ENCODE results near the gene ANAPC15.
"Not testable (repeated sequence)": the region's sequence is repeated elsewhere in the genome, so short reads cannot be mapped to it uniquely, and the experiment has no call there.

The ANAPC15 gene

DNA sequence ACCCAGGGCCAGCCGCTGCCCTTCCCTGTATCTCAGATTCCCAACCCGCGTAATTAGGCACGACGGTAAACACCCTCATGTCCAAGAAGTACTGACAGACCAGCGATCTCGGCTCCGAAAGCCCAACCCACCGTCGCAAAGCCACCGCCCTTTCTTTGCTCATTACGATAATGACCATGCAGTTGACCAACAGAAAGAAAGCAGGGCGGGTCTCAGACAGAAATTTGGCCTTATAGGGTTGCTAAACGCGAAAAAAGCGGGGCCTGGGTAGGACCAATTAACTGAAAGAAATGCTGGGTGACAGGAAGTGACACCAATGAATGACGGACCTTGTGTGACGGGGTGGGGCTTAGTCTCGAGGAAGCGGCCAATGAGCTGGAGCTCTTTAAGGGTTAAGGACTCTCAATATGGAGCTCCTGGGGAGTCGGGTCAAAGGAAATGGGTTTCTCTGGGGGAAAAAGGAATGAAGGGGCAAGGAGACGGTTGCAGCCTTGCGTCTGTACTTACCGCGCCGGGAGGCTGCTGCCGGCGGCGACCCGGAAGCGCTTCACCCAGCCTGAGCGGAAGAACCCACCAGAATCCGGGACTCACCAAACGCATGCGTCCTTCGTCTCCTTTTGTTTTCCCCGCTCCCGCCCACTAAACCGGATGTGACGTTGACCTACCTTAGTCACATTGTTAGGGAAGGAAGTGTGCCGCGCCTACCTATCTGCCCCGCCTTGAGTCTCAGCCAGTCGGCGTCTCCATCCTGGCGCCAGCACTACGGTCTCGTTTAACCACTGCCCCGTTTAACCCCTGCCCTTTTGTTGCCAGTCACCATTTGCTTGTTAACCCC, at the start of gene ANAPC15:
Gene ANAPC15 (minus strand): TSS at position 553 of the 835 bp plus-strand sequence. CDS start 1,419 bp downstream, outside the sequence.
- DNase-seq: peak; percentile 100

DNA sequence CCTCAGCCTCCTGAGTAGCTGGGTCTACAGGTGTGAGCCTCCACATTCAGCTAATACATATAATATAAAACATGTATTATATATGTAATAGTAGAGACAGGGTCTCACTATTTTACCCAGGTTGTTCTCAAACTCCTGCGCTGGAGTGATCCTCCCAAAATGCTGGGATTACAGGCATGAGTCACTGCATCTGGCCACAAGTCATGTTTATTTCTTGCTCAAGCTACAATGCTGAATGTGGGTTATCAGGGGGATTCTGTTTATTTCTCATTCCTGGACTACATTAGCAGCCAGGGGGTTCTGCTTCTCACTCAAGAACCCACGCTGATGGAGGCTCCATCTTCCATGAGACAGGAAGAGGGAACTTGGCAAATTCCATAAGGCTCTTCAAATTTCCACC, 47.8 kb upstream of the ANAPC15 start:
- no peak for DNase-seq

DNA sequence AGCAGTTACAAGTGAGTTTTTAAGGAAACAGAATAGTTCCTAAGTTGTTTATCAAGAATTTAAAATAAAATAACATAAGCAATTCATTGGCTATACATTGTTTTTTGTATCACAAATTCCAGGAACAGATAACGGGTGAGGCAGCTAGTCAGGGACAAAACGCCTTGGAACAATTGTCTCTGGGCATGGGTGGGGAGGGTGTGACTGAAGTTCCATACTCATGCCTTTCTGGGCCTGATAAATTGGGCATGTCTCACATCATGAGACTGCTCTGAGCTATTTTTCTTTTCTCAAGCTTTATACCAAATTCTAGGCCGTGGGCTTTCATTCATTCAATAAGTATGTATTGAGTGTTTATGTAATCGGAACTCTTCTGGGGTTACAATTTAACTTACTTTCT, 44.6 kb upstream of the ANAPC15 start:
- DNase-seq: no peak

DNA sequence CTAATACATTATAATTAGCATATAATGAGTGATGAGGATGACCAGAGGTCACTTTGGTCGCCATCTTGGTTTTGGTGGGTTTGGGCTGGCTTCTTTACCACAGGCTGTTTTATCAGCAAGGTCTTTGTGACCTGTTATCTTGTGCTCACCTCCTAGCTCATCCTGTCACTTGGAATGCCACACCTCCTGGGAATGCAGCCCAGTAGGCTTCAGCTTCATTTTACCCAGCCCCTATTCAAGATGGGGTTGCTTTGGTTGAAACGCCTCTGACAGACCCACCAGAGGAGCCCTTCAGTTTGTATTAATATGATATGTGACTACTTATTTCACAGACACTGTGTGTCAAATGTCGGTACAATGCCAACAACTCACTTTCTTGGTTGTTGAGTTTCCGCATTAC, 43.3 kb upstream of the ANAPC15 start:
- no peak for DNase-seq

DNA sequence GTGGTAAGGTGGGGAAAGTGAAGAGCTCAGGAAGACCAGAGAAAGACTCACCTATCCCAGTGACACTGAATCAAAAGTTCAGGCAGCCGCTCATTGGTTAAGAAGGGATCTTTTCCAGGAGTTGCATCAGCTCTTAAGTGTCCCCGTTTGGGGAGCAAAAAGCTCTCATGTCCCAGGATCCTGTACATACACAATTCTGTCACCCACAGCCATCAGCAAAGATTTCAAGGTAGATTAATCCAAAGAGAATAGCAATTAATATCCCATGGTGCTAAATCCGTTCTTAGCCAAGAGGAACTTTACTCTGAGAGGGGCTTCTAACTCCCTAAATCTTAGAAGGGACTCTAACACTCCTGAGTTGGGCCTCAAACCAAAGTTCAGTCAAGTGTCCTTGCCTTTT, 42.3 kb upstream of the ANAPC15 start:
- DNase-seq: no peak

DNA sequence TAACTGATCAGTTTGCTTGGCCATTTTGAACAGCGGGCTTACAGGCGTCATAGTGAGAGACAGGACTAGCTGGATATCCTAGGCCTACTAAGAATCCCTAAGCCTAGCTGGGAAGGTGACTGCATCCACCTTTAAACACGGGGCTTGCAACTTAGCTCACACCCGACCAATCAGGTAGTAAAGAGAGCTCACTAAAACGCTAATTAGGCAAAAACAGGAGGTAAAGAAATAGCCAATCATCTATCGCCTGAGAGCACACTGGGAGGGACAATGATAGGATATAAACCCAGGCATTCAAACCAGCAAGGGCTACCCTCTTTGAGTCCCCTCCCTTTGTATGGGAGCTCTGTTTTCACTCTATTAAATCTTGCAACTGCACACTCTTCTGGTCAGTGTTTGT, 41.4 kb upstream of the ANAPC15 start:
- DNase-seq: not testable (repeated sequence)

DNA sequence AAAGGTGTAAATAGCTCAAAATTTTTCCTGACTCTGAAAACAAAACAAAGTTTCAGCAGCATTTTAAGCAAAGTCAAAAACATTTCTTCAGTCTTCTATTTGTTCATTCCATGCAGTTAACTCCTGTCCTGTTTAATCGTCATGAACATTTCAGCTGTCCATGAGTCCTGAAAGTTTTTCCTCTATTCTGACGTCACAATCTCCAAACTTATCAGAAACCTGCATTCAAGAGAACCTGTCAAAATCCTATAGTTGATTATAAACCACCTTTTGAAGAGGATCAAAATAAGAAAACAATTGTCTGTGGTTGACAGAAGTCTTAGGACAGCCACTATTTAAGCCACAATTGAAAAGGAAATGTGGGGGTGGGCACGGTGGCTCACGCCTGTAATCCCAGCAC, 38.4 kb upstream of the ANAPC15 start:
- no peak for DNase-seq

DNA sequence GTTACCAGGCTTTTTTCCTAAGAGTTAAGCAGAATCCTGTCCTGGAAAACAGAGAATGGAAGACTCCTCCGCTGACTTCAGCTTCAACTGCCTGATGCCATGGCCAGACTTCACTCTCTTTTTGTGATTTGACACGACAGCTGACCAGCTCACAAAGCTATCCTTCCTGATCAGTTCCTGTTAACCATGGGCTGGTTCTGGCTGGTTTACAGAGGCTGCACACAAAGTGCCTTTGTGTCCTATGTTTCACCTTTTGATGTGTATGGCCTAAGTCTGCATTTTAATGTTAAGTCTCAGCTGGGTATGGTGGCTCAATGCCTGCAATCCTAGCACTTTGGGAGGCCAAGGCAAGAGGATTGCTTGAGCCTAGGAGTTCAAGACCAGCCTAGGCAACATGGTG, 34.1 kb upstream of the ANAPC15 start:
- DNase-seq: no peak

DNA sequence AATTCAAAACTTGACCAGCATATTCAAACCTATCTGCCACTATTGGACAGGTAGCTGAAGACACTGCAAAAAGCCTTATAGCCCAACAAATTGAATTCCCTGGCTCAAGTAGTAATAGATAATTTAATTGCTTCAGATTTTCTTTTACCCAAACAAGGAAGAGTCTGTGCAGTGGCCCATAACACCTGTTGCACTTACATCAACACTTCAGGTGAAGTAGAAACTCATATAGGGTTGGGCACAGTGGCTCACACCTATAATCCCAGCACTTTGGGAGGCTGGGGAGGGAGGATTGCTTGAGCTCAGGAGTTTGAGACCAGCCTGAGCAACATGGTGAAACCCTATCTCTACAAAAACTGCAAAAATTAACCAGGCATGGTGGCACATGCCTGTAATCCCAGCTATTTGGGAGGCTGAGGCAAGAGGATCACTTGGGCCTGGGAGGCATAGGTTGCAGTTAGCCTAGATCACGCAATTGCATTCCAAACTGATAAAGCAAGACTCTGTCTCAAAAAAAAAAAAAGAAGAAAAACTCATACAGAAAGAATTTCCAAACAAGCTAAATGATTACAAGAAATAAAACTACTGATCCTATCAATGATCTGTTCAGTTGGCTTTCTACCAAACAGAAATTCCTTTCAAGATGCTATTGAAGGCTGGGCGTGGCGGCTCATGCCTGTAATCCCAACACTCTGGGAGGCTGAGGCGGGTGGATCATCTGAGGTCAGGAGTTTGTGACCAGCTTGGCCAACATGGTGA, 32.5 kb upstream of the ANAPC15 start:
- DNase-seq: no peak

DNA sequence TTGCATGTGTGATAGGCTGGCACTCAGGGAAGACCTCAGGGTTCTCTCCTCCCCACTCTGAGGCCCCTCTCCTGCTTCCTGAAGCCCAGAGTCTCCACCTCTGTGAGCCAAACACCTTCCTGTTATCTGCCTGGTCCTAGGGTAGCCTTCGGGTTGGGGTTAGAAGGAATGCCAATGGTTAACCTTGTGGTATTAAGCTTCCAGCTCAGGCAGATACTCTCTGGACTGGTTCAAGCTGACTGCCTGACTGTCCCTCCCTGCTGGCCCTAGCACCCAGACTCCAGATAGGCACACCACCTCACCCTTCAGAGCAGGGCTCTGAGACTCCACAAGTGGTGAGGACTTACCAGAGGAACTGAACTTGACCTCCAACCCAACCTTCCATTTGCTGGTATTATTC, 30.0 kb upstream of the ANAPC15 start:
- DNase-seq: not testable (repeated sequence)

DNA sequence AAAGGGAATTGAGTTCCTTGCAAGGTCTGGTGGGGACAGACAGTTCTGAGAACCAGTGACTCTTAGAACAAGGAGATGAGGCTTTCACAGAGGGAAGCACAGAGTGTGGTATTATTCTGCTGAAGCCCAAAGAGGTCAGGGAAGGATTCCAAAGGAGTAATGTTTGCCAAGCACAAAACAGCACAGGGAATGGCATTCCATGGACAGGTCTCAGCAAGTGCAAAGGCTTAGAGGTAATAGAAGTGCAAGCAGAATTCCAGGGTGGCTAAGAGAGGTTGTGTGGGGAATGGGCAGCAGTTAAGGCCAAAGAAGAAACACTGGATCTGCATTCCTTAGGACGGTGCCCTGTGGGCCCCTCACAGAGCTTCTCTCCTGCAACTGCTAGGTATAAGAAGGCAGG, 29.6 kb upstream of the ANAPC15 start:
- DNase-seq: not testable (repeated sequence)

DNA sequence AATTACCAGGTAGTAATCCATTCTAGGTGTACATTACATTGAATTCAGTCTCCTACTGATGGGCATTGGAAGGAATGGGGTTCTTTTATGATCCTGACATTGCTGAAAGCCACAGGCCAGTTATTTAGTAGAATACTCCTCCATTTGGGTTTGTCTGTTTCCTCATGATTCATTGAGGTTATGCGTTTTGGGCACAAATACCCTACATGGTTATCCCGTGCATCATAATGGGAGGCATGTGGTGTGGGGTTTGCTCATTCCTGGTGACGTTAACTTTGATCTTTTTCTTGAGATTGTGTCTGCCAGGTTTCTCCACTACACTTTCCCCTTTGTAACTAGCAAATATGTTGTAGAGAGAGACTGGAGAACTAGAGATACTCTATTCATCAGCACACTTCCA, 28.6 kb upstream of the ANAPC15 start:
- no peak for DNase-seq

DNA sequence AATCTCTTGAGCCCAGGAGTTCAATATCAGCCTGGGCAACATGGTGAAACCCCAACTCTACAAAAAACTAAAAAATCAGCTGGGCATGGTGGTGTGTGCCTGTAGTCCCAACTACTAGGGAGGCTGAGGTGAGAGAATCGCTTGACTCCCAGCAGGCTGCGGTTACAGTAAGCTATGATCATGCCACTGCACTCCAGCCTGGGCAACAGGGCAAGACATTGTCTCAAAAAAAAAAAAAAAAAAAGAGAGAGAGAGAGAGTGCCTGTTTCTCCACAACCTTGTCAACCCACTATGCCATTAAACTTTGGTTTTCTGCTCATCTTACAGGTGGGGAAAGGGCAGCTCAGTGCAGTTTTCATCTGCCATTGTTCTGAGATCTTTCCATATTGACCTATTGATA, 28.2 kb upstream of the ANAPC15 start:
- no peak for DNase-seq

DNA sequence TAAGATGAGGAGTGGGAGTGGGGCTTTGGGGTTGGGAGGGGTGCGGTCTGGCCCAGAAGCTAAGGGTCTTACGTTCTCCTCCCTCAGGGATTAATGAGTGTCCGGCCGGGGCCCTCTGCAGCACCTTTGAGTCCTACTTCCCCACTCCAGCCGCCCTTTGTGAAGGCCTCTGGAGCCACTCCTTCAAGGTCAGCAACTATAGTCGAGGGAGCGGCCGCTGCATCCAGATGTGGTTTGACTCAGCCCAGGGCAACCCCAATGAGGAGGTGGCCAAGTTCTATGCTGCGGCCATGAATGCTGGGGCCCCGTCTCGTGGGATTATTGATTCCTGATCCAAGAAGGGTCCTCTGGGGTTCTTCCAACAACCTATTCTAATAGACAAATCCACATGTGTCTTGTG, 27.0 kb upstream of the ANAPC15 start:
- DNase-seq: no peak

DNA sequence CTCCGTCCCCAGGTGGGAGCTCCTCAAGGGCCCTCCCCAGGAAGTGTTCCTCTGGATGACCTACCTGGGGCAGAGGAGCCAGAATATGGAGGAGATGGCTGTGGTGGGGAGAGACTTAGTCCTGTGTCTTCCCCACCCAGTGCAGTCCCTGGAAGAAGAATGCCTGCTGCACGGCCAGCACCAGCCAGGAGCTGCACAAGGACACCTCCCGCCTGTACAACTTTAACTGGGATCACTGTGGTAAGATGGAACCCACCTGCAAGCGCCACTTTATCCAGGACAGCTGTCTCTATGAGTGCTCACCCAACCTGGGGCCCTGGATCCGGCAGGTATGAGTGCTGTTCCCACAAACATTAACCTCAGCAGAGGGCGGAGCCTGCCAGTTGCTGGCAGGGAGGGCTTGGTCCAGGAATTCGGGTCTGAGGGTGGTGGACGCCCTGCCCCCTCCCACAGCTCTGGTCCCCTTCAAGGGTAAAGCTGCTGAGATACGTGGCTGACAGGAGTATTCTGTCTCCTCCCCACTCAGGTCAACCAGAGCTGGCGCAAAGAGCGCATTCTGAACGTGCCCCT, 26.4 kb upstream of the ANAPC15 start:
- DNase-seq: no peak

DNA sequence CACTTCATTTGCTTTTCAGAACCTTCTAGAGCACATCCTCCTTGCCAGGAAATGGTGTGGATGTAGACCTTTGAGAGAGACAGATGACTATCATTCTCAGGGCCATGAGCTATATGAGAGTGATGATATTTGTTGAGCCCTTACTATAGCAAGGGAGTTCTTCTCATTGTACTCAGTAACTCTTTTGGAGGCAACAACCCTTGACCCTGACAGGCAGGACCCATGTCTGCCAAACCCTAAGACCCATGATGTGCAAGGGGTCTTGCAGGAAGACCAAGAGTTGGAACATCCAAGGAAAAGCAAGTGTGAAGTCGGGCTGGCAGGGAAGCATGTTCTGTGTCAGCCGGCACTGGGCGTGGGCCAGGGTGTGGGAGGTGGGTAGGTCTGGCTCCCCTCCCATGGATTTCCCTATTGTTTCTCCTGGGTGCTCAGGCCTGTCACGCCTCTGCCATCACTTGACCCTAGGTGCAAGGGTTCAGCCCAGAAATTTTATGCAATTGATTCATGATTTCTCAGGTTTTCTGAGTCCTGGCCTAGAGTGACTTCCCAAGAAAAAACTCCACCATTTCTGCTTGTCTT, 24.3 kb upstream of the ANAPC15 start:
- no peak for DNase-seq

DNA sequence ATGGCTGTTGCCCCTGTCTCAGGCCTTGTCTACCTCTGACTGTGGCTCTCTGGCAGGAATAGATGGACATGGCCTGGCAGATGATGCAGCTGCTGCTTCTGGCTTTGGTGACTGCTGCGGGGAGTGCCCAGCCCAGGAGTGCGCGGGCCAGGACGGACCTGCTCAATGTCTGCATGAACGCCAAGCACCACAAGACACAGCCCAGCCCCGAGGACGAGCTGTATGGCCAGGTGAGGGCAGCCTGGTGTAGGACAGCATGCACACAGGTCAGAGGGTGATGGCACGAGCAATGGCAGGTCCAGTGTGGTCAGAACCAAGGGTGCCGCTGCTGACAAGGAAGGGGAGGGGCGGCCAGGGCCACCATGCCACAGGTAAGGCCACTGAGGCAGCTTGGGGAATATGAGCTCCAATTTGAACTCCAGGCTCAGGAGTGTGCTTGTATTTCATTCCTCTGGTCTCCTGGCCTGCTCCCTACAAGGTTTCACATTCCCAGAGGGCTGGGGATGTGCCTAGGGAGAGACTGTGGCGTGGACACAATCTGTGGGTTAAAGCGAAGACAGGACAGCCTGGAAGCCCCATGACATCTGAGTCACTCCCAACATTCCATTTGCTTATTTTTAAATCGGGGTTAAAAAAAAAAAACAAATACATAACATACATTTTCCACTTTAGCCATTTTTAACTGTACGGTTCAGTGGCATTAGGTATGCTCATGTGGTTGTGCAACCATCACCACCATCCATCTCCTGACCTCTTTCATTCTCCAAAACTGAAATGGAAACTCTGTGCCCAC, 23.6 kb upstream of the ANAPC15 start:
- DNase-seq: no peak

DNA sequence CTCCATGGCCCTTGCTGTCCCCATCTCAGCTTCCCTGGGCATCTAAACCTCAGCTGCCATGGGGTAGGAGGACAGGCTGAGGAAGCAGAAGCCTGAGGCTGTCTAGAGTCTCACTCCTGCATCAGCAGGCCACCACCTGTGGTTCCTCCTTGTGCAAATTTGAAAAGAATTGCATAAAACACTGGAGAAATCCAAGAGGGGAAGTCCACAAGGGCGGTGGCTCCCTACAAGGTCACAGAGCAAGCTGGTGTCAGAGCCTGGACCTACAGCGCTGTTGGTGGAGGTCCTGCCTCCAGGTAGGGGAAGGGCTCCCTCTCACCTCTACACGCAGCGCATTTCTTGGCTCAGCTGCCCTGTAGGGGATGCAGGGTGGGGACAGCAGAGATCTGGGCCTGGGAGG, 23.0 kb upstream of the ANAPC15 start, which contains the start of gene FOLR3:
Gene FOLR3 (plus strand): TSS at position 253 of the 400 bp plus-strand sequence. CDS start 228 bp downstream, outside the sequence.
- DNase-seq: not testable (repeated sequence)

DNA sequence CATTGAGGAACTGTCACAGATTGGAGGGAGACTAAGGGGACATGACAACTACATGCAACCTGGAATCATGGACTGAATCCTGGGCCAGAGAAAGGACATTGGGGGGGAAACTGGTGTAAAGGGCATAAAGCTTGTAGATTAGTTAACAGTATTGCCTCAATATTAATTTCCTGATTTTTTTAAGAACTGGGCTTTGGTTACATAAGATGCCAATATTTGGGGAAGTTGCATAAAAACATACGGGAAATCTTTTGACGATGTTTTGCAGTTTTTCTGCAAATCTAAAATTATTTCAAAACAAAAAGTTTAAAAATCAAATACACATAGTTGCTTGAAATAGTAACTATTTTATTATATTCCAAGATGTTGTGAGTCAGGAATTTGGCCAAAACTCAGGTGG, 20.2 kb upstream of the ANAPC15 start:
- no peak for DNase-seq

DNA sequence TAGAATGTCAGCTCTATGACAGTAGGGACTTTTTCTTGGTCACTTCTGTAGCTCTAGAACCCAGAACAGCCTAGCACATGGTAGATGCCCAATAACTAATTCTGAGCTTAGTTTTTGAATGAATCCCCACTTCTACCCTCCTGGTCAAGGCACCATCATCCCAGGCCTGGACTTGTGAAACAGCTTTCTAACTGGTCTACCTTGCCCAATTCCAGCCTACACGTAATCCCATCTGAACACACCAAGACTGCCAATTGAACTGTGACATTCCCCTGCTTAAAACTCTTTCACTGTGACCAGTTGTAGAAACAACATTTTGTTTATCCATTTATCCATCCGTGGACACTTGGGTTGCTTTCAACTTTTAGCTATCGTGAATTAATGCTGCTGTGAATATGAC, 16.9 kb upstream of the ANAPC15 start:
- DNase-seq: no peak

DNA sequence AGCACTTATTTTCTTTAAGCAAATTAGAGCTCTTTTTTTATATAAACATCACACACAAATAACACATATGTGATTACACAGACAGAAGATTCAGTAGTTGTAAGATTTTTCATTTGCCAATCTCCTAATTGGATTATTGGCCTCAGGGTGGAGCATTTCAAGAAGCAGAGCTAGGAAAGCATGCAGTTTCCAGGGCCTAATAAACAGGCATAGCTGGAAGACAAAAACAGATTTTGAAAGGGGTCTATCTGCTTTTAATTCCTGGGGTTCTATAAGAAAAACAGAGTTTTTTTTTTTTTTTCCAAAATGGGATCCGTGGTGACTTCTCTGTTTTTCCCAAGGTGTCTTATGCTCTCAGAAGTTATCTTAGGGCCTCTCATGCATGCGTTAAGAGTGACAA, 15.4 kb upstream of the ANAPC15 start:
- no peak for DNase-seq

DNA sequence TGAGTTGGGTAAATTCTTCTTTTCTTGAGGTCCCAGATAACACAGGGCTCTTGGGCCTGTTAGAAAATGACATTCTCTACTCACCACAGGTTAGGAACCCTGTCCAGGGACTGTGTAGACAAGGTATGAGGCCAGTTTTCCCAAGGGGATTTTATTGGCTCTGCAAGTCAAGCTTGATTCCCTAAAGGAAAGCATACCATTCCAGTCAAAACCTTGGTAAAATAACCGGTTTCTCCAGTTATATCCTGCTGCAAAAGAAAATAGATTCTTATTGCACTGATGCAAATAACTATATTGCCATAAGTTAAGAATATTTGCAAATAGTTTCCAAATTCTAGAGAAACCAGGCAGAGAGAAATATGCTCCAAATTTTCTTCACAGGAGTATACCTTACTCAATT, 13.5 kb upstream of the ANAPC15 start:
- DNase-seq: no peak

DNA sequence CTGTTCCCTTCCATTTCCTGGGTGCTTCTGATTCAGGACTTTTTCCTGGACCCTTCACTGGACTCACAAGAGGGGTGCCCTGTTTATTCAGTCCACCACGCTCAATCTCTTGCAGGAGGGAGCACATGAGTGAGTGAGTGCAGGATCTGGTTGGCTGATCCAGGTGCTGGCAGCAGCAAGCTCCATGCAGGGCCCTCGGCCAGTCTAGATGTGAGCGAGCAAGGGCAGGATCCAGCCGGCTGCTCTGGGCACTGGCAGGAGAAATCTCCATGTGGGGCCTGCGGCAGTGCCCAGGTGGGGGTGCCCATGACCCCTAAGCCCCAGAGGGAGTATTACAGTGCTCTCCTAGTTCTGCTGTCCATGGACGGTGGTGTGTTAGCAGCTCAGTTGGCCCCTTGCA, 11.6 kb upstream of the ANAPC15 start:
- DNase-seq: no peak
